ENCODE data around the gene KCNQ1. TPM values are rescaled to one million over a fixed set of nuclear protein-coding genes. Genes with fewer than 3 reads are reported as not detected.

KCNQ1 gene
- total RNA-seq, 4 donors from 2014 or later: 5.6 to 46.8 (median 24.6) TPM

DNA sequence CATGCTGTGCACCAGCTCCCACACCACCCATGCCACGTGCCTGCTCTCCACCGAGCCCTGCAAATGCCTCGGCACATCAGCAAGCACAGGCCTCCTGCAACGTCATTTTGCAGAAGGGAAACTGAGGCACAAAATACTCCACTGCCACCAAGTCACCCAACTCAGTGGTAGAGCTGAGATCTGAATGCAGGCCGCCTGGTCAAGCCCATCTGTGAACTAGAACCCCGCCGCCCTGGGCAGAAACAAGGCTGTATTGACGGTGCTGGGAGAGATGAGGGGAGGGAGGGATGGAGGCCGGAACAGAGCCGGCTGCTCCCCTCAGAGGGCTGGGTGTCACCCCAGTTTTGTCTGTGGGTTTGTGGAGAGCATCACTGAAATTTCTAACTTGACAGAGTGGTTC, 359.4 kb downstream of the KCNQ1 start:
- WGBS, 2 donors (ENCODE audit: low coverage in 1 of 2): 94% methylated on average over 10 of the region's 10 CpGs; no CpG with 5 or more reads in 1 of the 2 donors
- no peaks in the 10 kb centered on the region for H3K27me3 ChIP-seq
- peak; percentile 4 for DNase-seq
- H3K9me3 ChIP-seq: no peaks in the 10 kb centered on the region
- no peaks in the 10 kb centered on the region for H3K36me3 ChIP-seq
- in situ Hi-C loops (cut with MboI; ENCODE audit: low pct_ligation_motif_present in 1 of 4, low pct_unique_long_range_greater_than_20kb in 1 of 4, low sequenced_read_pairs in 3 of 4): no loop called here
- H3K4me1 ChIP-seq: peaks cover 18 to 24% (median 18%) of the 10 kb centered on the region in 4 donors
- intact Hi-C loops (cut with DNase I; ENCODE audit: low total_unique reads): no loop called here
- H3K27ac ChIP-seq: no peak overlapping the region
- no peak overlapping the region for H3K4me3 ChIP-seq
- TF ChIP-seq EP300 (IDR thresholded peaks at IDR 0.05; ENCODE audit: low read depth): no peak
- TF ChIP-seq, protein P1, sequence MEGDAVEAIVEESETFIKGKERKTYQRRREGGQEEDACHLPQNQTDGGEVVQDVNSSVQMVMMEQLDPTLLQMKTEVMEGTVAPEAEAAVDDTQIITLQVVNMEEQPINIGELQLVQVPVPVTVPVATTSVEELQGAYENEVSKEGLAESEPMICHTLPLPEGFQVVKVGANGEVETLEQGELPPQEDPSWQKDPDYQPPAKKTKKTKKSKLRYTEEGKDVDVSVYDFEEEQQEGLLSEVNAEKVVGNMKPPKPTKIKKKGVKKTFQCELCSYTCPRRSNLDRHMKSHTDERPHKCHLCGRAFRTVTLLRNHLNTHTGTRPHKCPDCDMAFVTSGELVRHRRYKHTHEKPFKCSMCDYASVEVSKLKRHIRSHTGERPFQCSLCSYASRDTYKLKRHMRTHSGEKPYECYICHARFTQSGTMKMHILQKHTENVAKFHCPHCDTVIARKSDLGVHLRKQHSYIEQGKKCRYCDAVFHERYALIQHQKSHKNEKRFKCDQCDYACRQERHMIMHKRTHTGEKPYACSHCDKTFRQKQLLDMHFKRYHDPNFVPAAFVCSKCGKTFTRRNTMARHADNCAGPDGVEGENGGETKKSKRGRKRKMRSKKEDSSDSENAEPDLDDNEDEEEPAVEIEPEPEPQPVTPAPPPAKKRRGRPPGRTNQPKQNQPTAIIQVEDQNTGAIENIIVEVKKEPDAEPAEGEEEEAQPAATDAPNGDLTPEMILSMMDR (IDR thresholded peaks at IDR 0.05): no peak
- no peak for TF ChIP-seq POLR2A (IDR thresholded peaks at IDR 0.05)
- no peak for TF ChIP-seq POLR2AphosphoS5 (IDR thresholded peaks at IDR 0.05)

GRCh38 chr11:2804701-2805387, 360.0 kb downstream of the KCNQ1 start:
- TF ChIP-seq, protein P1 (IDR thresholded peaks at IDR 0.05): no peak
- TF ChIP-seq POLR2AphosphoS5 (IDR thresholded peaks at IDR 0.05) (no peak), POLR2A (IDR thresholded peaks at IDR 0.05) (no peak), EP300 (IDR thresholded peaks at IDR 0.05; ENCODE audit: low read depth) (no peak)
- 83 to 97% methylated on average over 4 to 19 of the region's 19 CpGs for WGBS, 2 donors (ENCODE audit: low coverage in 1 of 2)
- Histone ChIP-seq H3K27ac (peak overlapping the region in 3 of 4 donors; percentile 4 to 76 (median 54)), H3K4me1 (peaks cover 18 to 24% (median 18%) of the 10 kb centered on the region in 4 donors), H3K27me3 (no peaks in the 10 kb centered on the region), H3K9me3 (no peaks in the 10 kb centered on the region), H3K4me3 (no peak overlapping the region), H3K36me3 (no peaks in the 10 kb centered on the region)
- DNase-seq: peak; percentile 6
- in situ Hi-C loops (cut with MboI; ENCODE audit: low pct_ligation_motif_present in 1 of 4, low pct_unique_long_range_greater_than_20kb in 1 of 4, low sequenced_read_pairs in 3 of 4): no loop called here
- intact Hi-C loops (cut with DNase I; ENCODE audit: low total_unique reads): loop anchor here (5.0 kb wide), 1 partner anchor 923 kb away; no protein-coding TSS in a partner anchor

DNA sequence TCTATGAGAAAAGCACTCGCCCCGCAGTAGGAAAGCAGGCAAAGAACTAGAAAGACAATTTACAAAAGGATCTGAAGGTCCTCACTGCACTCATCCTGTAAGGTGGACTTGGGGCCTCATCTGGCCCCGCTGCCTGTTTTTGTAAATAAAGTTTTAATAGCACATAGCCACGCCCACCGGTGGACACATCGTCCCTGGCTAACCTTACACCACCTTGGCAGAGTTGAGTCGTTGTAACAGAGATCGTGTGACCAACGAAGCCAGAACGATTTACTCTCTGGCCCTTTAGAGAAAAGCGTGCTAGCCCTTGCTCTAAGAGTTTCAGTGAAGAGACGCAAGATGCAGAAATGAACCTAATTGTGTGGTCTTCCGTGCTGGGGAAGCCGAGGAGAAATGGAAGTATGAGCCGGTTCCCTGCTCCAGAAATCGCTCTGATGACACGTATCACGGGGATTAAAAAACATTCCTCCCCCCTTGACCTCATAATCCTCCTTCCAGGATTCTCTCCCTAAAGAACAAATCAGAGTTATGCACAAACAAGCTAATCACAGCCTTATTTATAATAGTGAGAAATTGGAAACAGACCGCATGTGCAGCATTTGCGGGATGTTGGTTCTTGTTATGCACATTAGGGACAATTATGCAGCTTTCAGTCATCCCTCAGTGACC, 360.7 kb downstream of the KCNQ1 start:
- Histone ChIP-seq H3K4me3 (no peak overlapping the region), H3K27ac (peak overlapping the region in 3 of 4 donors; percentile 54 to 76 (median 59)), H3K27me3 (no peaks in the 10 kb centered on the region), H3K9me3 (no peaks in the 10 kb centered on the region), H3K4me1 (peaks cover 18 to 24% (median 18%) of the 10 kb centered on the region in 4 donors), H3K36me3 (no peaks in the 10 kb centered on the region)
- intact Hi-C loops (cut with DNase I; ENCODE audit: low total_unique reads) (loop anchor here (5.0 kb wide), 1 partner anchor 923 kb away; no protein-coding TSS in a partner anchor), in situ Hi-C loops (cut with MboI; ENCODE audit: low pct_ligation_motif_present in 1 of 4, low pct_unique_long_range_greater_than_20kb in 1 of 4, low sequenced_read_pairs in 3 of 4) (no loop called here)
- WGBS, 2 donors (ENCODE audit: low coverage in 1 of 2): 82 to 83% methylated on average over 4 to 20 of the region's 20 CpGs
- TF ChIP-seq, protein P1 (IDR thresholded peaks at IDR 0.05): no peak
- no peak for TF ChIP-seq EP300 (IDR thresholded peaks at IDR 0.05; ENCODE audit: low read depth)
- TF ChIP-seq POLR2A (IDR thresholded peaks at IDR 0.05): no peak
- peak in 1 of 3 donors; percentile 9 for TF ChIP-seq POLR2AphosphoS5 (IDR thresholded peaks at IDR 0.05)
- peak; percentile 7 for DNase-seq

- intact Hi-C loops (cut with DNase I; ENCODE audit: low total_unique reads): loop anchor here (5.0 kb wide), 1 partner anchor 924 kb away; no protein-coding TSS in a partner anchor
- Histone ChIP-seq H3K9me3 (no peaks in the 10 kb centered on the region), H3K4me3 (no peak overlapping the region), H3K27ac (peak overlapping the region; percentile 24 to 76 (median 56)), H3K36me3 (no peaks in the 10 kb centered on the region), H3K27me3 (no peaks in the 10 kb centered on the region), H3K4me1 (peaks cover 18 to 24% (median 18%) of the 10 kb centered on the region in 4 donors)
- WGBS, 2 donors (ENCODE audit: low coverage in 1 of 2): 81 to 91% methylated on average over 6 to 24 of the region's 24 CpGs
- peak; percentile 7 for DNase-seq
- TF ChIP-seq, protein P1 (IDR thresholded peaks at IDR 0.05): no peak
- no peak for TF ChIP-seq POLR2A (IDR thresholded peaks at IDR 0.05)
- no peak for TF ChIP-seq EP300 (IDR thresholded peaks at IDR 0.05; ENCODE audit: low read depth)
- TF ChIP-seq POLR2AphosphoS5 (IDR thresholded peaks at IDR 0.05): no peak
- in situ Hi-C loops (cut with MboI; ENCODE audit: low pct_ligation_motif_present in 1 of 4, low pct_unique_long_range_greater_than_20kb in 1 of 4, low sequenced_read_pairs in 3 of 4): no loop called here
Observed at GRCh38 chr11:2806351-2807024, 361.7 kb downstream of the KCNQ1 start.
